DOHH2 (cell line): ENCODE results near the gene UBN1.

Experiments used
- CTCF ChIP-seq: fragments of 200-600 bp; sonication (generic); IDR thresholded peaks from one replicate; pipeline ENCODE4 v1.5.1; 2014; ENCODE audit warnings: antibody characterized with exemption, mild to moderate bottlenecking, low read depth, low read length; ENCODE audit not compliant: poor library complexity, severe bottlenecking
- EZH2phosphoT487 ChIP-seq: fragments of 200-600 bp; sonication (generic); IDR thresholded peaks from 2 replicates; pipeline ENCODE4 v1.6.1; 2017; ENCODE audit warnings: borderline replicate concordance, mild to moderate bottlenecking, antibody characterized with exemption, low read length, moderate library complexity, mixed read lengths

- TF ChIP-seq CTCF = no peak
- TF ChIP-seq EZH2phosphoT487 = no peak
Measured at GRCh38 chr16:4888428-4889135, 41.3 kb downstream of the UBN1 start.
